SJSA1 (cell line): Measurements from ENCODE around the gene TCP1. TPM values are rescaled to one million over a fixed set of nuclear protein-coding genes. Genes with fewer than 3 reads are reported as not detected.
A peak's percentile ranks its signal among the peaks of the same experiment; 100 is the strongest.

Experiments
- DNase-seq, 2 experiments: peaks; one replicate each; pipeline ENCODE4 v3.0.0-alpha.2; 2015 to 2020; ENCODE audit warnings: low spot score in 2 of 2, low read depth in 1 of 2
- H3K27ac ChIP-seq: fragments of 250-450 bp; sonication (Bioruptor Pico); 2 replicates; pipeline ENCODE4 v1.5.1; 2020; ENCODE audit warnings: mild to moderate bottlenecking, moderate library complexity
- H3K27me3 ChIP-seq: fragments of 250-450 bp; sonication (Bioruptor Pico); replicated peaks from 2 replicates; pipeline ENCODE4 v1.5.1; 2020; ENCODE audit warnings: mild to moderate bottlenecking, moderate library complexity
- H3K36me3 ChIP-seq: fragments of 250-450 bp; sonication (Bioruptor Pico); 2 replicates; pipeline ENCODE4 v1.5.1; 2020; ENCODE audit warnings: mild to moderate bottlenecking
- H3K4me1 ChIP-seq: fragments of 250-450 bp; sonication (Bioruptor Pico); replicated peaks from 2 replicates; pipeline ENCODE4 v1.6.1; 2021; ENCODE audit warnings: mild to moderate bottlenecking
- H3K4me3 ChIP-seq: fragments of 250-450 bp; sonication (Bioruptor Pico); 2 replicates; pipeline ENCODE4 v1.5.1; 2020; ENCODE audit warnings: mild to moderate bottlenecking
- H3K9me3 ChIP-seq: fragments of 250-450 bp; sonication (Bioruptor Pico); replicated peaks from 2 replicates; pipeline ENCODE4 v1.5.1; 2020; ENCODE audit warnings: mild to moderate bottlenecking
- total RNA-seq: library from RNA; depleted of rRNA; stranded (reverse); fragments of >200 nt; shearing (Covaris generic); gene quantifications from 2 replicates; pipeline ENCODE4 v1.2.3, GENCODE V29; 2014; rRNA removed

Gene TCP1
- total RNA-seq, 1 experiment from 2014 or later = 422 TPM

- peaks cover 19% of the 10 kb centered on the region for H3K4me1 ChIP-seq
- H3K27ac ChIP-seq = no peak overlapping the region
- H3K36me3 ChIP-seq = peaks cover 45% of the 10 kb centered on the region
- no peak for DNase-seq
- H3K4me3 ChIP-seq = no peak overlapping the region
- H3K27me3 ChIP-seq = no peaks in the 10 kb centered on the region
- peaks cover 5% of the 10 kb centered on the region for H3K9me3 ChIP-seq
Measured at GRCh38 chr6:159729598-159730331, 59.6 kb downstream of the TCP1 start.

GRCh38 chr6:159728531-159728964 is 60.9 kb downstream of the TCP1 start:
- Histone ChIP-seq H3K9me3 (peaks cover 5% of the 10 kb centered on the region), H3K4me3 (peak overlapping the region; percentile 100), H3K36me3 (peaks cover 49% of the 10 kb centered on the region), H3K27ac (peak overlapping the region; percentile 96), H3K4me1 (peaks cover 19% of the 10 kb centered on the region), H3K27me3 (no peaks in the 10 kb centered on the region)
- DNase-seq = peak in 1 of 2 experiments; percentile 22

Other genes with a start within 250 kb of the TCP1 start
- gene SOD2, start 96.4 kb downstream of the TCP1 start, total RNA-seq = 81.6 and 102 TPM in 2 replicates
- gene WTAP, start 62.1 kb downstream of the TCP1 start, total RNA-seq = 91.4 and 111 TPM in 2 replicates
- gene ACAT2, start 27.6 kb downstream of the TCP1 start, total RNA-seq = 81.8 and 120 TPM in 2 replicates
- gene MRPL18, start 865 bp upstream of the TCP1 start, total RNA-seq = 154 and 179 TPM in 2 replicates
- not detected in 2 replicates for gene PNLDC1, start 10.7 kb upstream of the TCP1 start, total RNA-seq
- gene MAS1, start 101.4 kb upstream of the TCP1 start, total RNA-seq = not detected in 2 replicates
- gene IGF2R, start 179.5 kb upstream of the TCP1 start, total RNA-seq = 29.4 and 54.7 TPM in 2 replicates